OCI-LY1 (cell line): ENCODE results near the gene SFTPA2.
"Not testable (repeated sequence)": the region's sequence is repeated elsewhere in the genome, so short reads cannot be mapped to it uniquely, and the experiment has no call there.

ENCODE experiments used
- CTCF ChIP-seq: fragments of 200-600 bp; sonication (generic), shearing (Covaris generic); IDR thresholded peaks from 2 replicates; pipeline ENCODE4 v1.5.1; 2017; ENCODE audit warnings: mild to moderate bottlenecking, antibody characterized with exemption, low read length, moderate library complexity, mixed read lengths
- EZH2 ChIP-seq: fragments of 200-600 bp; sonication (generic), shearing (Covaris generic); IDR thresholded peaks from 2 replicates; pipeline ENCODE4 v1.8.0; 2017; ENCODE audit warnings: borderline replicate concordance, mixed run types, mild to moderate bottlenecking, antibody characterized with exemption, low read length, moderate library complexity, mixed read lengths

DNA sequence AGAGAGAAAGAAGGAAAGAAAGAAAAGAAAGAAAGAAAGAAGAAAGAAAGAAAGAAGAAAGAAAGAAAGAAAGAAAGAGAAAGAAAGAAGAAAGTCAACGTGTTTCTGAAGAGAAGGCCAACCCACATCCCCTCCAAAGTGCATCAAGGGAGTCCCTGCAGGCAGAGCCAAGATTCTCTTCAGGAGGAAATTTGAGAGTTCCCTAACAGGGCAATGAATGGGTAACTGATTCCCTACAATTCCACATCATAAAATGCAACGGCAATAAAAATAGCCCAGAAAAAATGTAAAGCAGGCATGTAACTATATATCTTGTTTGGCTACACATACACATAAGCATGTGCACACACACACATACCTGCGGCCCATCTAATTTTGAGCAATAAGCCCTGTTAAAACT is 15.8 kb downstream of the SFTPA2 start:
- not testable (repeated sequence) for TF ChIP-seq CTCF, EZH2
